Measurements from ENCODE around the gene RIMBP3C. TPM values are rescaled to one million over a fixed set of nuclear protein-coding genes. Genes with fewer than 3 reads are reported as not detected.
"Not testable (repeated sequence)": the region's sequence is repeated elsewhere in the genome, so short reads cannot be mapped to it uniquely, and the experiment has no call there.

Gene RIMBP3C
- total and polyA plus RNA-seq, 2 donors: 0.26 TPM; not detected in 1

DNA sequence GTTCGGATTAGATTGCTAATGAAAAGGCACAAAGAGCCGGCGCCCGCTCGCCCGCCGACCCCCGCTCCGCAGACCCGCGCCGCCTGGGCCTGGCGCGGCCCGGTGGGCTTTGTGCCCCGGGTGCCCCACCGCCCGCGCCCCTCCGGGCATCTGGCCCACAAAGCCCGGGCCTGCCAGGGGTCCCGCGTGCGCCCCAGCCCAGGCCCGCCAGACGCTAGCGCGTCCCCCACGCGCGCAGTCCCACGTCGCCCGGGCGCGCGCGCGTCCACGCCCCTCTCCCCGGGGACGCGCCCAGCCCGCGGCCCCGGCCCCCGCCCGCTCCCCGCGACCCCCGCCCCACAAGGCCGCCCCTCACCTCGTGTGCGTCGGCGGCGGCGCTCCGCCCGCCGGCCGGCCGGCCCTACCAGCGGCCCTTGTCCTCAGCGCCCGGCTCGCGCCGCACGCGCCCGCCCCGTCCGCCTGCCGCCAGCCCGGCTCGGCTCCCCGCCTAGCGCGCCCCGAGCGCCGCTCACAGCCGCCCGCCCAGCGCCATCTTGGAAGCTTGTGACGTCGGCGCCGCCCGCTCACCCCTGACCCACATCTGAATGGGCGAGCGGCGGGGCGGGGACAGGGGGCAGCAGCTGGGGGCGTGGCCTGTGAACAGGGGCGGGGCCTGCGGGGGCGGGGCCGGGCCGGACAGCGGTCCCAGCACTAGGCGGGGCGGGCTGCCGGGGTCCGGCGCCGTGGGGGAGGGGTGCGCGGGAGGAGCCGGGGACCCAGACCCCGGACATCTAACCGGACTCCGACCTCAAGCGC lies 34.1 kb downstream of the RIMBP3C start:
- no CpG with 5 or more reads among the region's 115 CpGs for WGBS
- DNase-seq (ENCODE audit: extremely low spot score); H3K27ac ChIP-seq (ENCODE audit: low read depth); H3K4me1 ChIP-seq (ENCODE audit: insufficient read depth); H3K36me3 ChIP-seq (ENCODE audit: insufficient read depth); H3K4me3 ChIP-seq (ENCODE audit: low read depth, low read length): not testable (repeated sequence)

GRCh38 chr22:21516522-21516921 lies 34.7 kb downstream of the RIMBP3C start:
- H3K36me3 ChIP-seq (ENCODE audit: insufficient read depth); H3K4me1 ChIP-seq (ENCODE audit: insufficient read depth); H3K4me3 ChIP-seq (ENCODE audit: low read depth, low read length); H3K27ac ChIP-seq (ENCODE audit: low read depth); DNase-seq (ENCODE audit: extremely low spot score): not testable (repeated sequence)
- WGBS: no CpG with 5 or more reads among the region's 22 CpGs

DNA sequence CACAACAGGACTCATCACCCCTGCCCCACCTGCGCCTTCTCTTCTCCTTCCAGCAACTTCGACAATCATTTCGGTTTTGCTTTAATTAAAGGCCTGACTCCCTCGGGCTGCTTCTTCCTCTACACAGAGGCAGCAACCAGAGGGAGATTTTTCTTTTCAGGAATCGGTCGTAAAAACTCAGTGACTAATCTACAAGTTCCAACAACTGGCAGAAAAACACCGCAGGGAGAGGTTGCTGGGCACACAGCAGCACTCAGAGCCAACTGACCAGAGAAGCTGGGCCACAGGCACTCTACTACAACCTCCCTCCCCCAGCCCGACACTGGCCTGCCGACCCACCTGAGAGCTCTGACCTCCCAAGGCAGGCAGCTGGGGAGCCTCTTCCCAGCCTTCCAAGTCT lies 36.0 kb downstream of the RIMBP3C start:
- H3K36me3 ChIP-seq (ENCODE audit: insufficient read depth); H3K27ac ChIP-seq (ENCODE audit: low read depth); H3K4me1 ChIP-seq (ENCODE audit: insufficient read depth); DNase-seq (ENCODE audit: extremely low spot score); H3K4me3 ChIP-seq (ENCODE audit: low read depth, low read length): not testable (repeated sequence)
- no CpG with 5 or more reads among the region's 9 CpGs for WGBS

GRCh38 chr22:21514117-21514516 lies 37.1 kb downstream of the RIMBP3C start:
- DNase-seq (ENCODE audit: extremely low spot score); H3K36me3 ChIP-seq (ENCODE audit: insufficient read depth); H3K4me3 ChIP-seq (ENCODE audit: low read depth, low read length); H3K4me1 ChIP-seq (ENCODE audit: insufficient read depth); H3K27ac ChIP-seq (ENCODE audit: low read depth): not testable (repeated sequence)
- 58% methylated on average over 1 of the region's 12 CpGs for WGBS

GRCh38 chr22:21512022-21512421 lies 39.2 kb downstream of the RIMBP3C start:
- H3K4me1 ChIP-seq (ENCODE audit: insufficient read depth); H3K4me3 ChIP-seq (ENCODE audit: low read depth, low read length); DNase-seq (ENCODE audit: extremely low spot score); H3K27ac ChIP-seq (ENCODE audit: low read depth); H3K36me3 ChIP-seq (ENCODE audit: insufficient read depth): not testable (repeated sequence)
- WGBS: 83% methylated on average over 3 of the region's 11 CpGs

DNA sequence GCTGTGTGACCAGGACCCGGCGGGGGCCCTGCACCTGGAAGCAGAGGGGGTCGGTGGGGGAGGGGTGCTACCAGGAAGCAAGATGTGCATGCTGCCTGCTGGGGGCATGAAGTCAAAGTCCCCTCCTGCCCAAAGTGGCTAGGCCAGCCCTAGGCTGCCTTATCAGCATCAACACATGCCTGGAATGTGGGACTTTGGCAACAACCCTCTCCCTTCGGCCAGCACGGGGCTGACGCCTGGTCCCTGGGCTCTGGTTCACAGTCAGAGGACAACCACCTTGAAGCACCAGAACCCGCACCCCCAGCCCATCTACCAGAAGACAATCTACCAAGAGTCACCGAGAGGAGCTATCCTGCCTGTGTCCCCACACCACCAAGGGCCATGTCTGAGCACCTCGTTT lies 40.9 kb downstream of the RIMBP3C start:
- not testable (repeated sequence) for H3K4me1 ChIP-seq (ENCODE audit: insufficient read depth); H3K27ac ChIP-seq (ENCODE audit: low read depth); H3K4me3 ChIP-seq (ENCODE audit: low read depth, low read length); H3K36me3 ChIP-seq (ENCODE audit: insufficient read depth); DNase-seq (ENCODE audit: extremely low spot score)
- no CpG with 5 or more reads among the region's 9 CpGs for WGBS

DNA sequence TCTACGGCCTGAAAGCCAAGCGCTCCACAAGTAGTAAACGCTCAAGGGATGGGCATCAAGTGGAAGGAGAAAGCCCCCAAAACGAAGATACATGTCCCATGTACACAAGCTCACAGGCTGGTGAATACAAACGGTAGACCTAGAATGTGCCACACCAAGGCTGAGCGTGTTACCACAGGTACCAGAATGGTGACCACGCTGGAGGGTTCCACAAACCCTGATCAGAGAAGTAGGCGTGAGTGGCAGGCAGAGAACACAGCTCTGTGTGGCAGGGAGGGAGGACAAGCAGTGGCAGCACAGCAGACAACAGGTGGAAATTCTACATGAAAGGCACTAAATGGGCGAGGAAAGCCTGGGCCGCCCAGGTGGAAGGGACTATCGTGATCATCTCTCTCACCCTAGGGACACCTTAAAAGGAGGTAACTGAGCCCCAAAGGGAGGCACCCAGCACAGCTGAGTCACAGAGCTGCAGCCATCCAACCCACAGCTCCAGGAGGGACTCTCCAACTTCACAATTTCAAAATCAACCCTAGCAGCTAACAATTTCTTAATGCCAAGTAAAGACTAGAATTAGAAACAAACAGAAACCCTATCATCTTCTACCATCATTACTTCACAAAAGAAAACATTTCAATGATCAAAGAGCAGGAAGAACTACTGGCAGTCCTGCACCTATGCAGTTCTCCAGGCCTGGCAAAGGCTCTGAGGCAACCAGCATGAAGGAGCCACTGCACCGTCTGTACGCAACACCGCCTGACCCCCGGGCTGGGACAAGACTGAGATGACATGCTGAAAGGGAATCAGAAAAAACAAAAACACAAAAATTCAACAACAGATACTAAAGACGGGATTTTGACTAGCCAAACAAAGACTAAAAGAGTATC lies 51.4 kb downstream of the RIMBP3C start:
- H3K4me3 ChIP-seq (ENCODE audit: low read depth, low read length); H3K4me1 ChIP-seq (ENCODE audit: insufficient read depth); DNase-seq (ENCODE audit: extremely low spot score); H3K36me3 ChIP-seq (ENCODE audit: insufficient read depth); H3K27ac ChIP-seq (ENCODE audit: low read depth): not testable (repeated sequence)
- WGBS: no CpG with 5 or more reads among the region's 16 CpGs

- H3K27ac ChIP-seq (ENCODE audit: low read depth); DNase-seq (ENCODE audit: extremely low spot score); H3K36me3 ChIP-seq (ENCODE audit: insufficient read depth); H3K4me3 ChIP-seq (ENCODE audit: low read depth, low read length); H3K4me1 ChIP-seq (ENCODE audit: insufficient read depth): not testable (repeated sequence)
- no CpG with 5 or more reads among the region's 7 CpGs for WGBS
Observed at GRCh38 chr22:21498489-21498888, 52.8 kb downstream of the RIMBP3C start.

GRCh38 chr22:21497984-21498383 lies 53.3 kb downstream of the RIMBP3C start:
- not testable (repeated sequence) for DNase-seq (ENCODE audit: extremely low spot score); H3K27ac ChIP-seq (ENCODE audit: low read depth); H3K4me3 ChIP-seq (ENCODE audit: low read depth, low read length); H3K4me1 ChIP-seq (ENCODE audit: insufficient read depth); H3K36me3 ChIP-seq (ENCODE audit: insufficient read depth)
- no CpG with 5 or more reads among the region's 4 CpGs for WGBS

Small RNA genes within 50 kb of the gene (small RNA-seq; reads per million reads assigned to genes)
- gene RF00492: not detected
- not detected for gene RN7SKP221

Other genes with a start within 250 kb of the RIMBP3C start
- gene RIMBP3B, start 167.7 kb downstream of the RIMBP3C start, total RNA-seq: 0.11 TPM
- 0.05 TPM for gene RIMBP3B, start 167.7 kb downstream of the RIMBP3C start, polyA plus RNA-seq
- gene HIC2, start 134.1 kb downstream of the RIMBP3C start, total RNA-seq: 5.0 TPM
- gene HIC2, start 134.1 kb downstream of the RIMBP3C start, polyA plus RNA-seq: 2.0 TPM
- gene TMEM191C, start 84.1 kb downstream of the RIMBP3C start, total RNA-seq: 0.85 TPM
- gene TMEM191C, start 84.1 kb downstream of the RIMBP3C start, polyA plus RNA-seq: 0.80 TPM
- 32.4 TPM for gene UBE2L3, start 16.3 kb upstream of the RIMBP3C start, total RNA-seq
- 55.6 TPM for gene UBE2L3, start 16.3 kb upstream of the RIMBP3C start, polyA plus RNA-seq
- 3.7 TPM for gene YDJC, start 78.6 kb upstream of the RIMBP3C start, total RNA-seq
- 26.4 TPM for gene YDJC, start 78.6 kb upstream of the RIMBP3C start, polyA plus RNA-seq
- gene CCDC116, start 81.3 kb upstream of the RIMBP3C start, total RNA-seq: 0.53 TPM
- 0.37 TPM for gene CCDC116, start 81.3 kb upstream of the RIMBP3C start, polyA plus RNA-seq
- 5.1 TPM for gene SDF2L1, start 90.8 kb upstream of the RIMBP3C start, total RNA-seq
- gene SDF2L1, start 90.8 kb upstream of the RIMBP3C start, polyA plus RNA-seq: 58.0 TPM
- gene PPIL2, start 114.6 kb upstream of the RIMBP3C start, total RNA-seq: 26.8 TPM
- 26.3 TPM for gene PPIL2, start 114.6 kb upstream of the RIMBP3C start, polyA plus RNA-seq
- gene YPEL1, start 184.3 kb upstream of the RIMBP3C start, total RNA-seq: 7.0 TPM
- 5.5 TPM for gene YPEL1, start 184.3 kb upstream of the RIMBP3C start, polyA plus RNA-seq

Data from urinary bladder (tissue), 4 donors.